Eye (tissue), 1 donor: Measurements from ENCODE around the gene NCAPH2.
"Not testable (repeated sequence)": the region's sequence is repeated elsewhere in the genome, so short reads cannot be mapped to it uniquely, and the experiment has no call there.

Experiments
- DNase-seq: peaks from one replicate; pipeline ENCODE4 v3.0.0-alpha.2; 2015

NCAPH2 gene

GRCh38 chr22:50520184-50520583 is 12.2 kb downstream of the NCAPH2 start:
- not testable (repeated sequence) for DNase-seq

GRCh38 chr22:50520826-50521453 is 12.9 kb downstream of the NCAPH2 start:
- no peak for DNase-seq

GRCh38 chr22:50521710-50522109 is 13.7 kb downstream of the NCAPH2 start:
- no peak for DNase-seq

GRCh38 chr22:50522208-50522805 is 14.3 kb downstream of the NCAPH2 start:
- no peak for DNase-seq

- DNase-seq, result no peak
Measured at GRCh38 chr22:50522806-50523438, 14.9 kb downstream of the NCAPH2 start.

DNA sequence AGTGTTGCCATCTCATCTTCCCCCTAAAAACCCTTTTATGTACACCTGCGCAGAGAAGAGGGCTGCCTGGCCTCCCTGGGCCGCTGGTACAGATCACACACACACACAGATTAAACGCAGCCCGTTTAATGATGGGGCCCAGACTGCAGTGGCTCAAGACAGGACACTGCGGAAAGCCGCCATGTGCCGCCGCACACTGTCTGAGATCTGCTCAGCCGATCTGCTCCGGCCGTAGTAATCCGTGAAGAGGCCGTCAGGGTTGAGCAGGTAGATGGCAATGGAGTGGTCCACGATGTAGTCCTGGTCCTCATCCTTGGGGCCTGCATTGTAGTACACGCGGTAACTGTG is 15.4 kb downstream of the NCAPH2 start:
- no peak for DNase-seq

DNA sequence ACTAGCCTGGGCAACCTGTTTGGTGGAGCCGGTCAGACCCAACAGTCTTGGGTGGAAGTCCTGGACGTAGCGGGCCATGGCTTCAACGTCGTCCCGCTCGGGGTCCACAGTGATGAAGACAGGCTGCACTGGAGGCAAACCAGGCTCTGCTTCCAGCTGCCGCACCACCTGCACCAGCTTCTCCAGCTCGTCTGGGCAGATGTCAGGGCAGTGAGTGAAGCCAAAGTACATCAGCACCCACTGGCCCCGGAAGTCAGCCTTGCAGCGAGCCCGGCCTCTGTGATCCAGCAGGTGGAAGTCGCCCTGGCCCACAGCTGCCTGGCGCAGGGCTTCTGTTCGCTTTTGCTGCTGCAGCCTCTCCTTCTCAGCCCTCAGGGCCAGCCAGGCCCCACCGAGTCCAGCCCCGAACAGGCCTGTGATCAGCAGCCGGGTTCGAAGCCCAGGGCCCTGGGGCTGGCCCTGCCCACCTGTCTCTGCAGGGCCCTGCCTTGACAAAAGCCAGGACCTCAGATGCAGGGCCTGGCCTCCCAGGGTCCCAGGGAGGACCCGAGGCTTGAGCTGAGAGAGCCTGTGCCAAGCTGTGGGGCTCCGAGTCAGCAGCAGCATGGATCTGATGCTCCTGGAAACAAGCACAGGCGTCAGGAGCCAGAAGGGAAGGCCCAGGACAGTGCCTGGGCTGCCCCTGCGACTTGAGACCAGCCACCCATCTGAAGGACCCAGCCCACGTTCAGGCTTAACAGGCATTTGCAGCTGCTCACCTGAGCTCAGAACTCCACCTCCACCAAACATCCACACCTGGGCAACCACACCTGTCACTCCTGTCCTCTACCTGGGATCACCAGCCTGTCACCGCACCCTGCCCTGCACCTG is 16.0 kb downstream of the NCAPH2 start:
- DNase-seq, result no peak

DNA sequence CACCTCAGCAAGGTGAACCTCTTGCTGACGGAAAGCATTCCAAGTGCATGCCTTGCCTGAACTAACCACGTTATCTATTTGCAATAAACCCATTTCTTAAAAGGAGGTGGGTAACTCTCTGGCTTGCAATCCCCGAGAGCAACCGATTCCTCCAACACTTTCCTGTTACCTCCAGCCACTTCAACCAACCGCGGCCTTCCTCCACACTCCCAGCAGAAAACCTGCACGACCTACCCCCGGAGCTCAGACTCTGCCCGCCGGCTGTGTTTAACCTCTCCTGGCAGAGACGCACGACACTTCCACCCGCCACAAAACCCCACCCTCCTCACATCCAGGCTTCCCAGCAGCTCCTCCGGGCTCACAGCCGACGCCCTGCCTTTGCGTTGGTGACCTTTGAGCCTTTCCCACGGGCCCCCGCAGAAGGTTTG is 16.7 kb downstream of the NCAPH2 start:
- DNase-seq, result no peak

DNA sequence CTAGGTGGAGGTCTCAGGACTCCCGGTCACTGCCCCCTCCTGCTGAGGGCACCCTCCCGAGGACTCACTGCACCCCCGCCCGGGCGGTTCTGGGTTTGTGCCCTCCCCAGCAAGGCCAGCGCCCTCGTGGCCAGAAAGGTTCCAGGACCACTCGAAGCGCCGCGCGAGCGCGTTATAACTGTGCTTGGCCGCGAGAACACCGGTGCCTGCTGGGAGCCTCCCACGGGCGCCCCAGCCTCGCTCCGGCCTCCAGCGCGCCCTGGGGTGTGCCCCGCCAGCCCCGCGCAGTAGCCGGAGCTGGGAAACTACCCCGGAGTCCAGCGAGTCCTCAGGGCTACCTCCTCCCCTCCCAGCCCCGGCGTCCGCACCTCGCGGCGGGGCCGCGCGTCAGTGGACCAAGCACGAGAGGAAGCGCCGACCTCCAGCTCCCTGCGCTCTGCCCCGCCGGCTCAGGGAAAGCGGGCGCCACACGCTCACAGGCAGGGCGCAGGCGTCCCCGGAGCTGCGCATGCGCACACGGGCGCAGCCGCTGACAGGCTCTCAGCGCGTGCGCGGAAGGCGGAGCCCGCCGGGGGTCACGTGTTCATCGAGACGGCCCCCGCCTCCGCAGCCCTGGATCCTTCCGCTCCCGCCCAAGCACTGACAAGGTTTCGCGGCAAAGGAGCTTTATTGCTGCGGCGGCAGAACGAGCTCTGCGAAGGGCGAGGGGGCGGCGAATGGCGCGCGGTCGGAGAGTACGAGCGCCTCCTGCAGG is 17.3 kb downstream of the NCAPH2 start, which contains the start of gene SCO2:
Gene SCO2, minus strand, starts transcription at position 495 of the 754 bp plus-strand sequence. CDS start 1,187 bp downstream, outside the sequence.
- DNase-seq, result peak; percentile 99

DNA sequence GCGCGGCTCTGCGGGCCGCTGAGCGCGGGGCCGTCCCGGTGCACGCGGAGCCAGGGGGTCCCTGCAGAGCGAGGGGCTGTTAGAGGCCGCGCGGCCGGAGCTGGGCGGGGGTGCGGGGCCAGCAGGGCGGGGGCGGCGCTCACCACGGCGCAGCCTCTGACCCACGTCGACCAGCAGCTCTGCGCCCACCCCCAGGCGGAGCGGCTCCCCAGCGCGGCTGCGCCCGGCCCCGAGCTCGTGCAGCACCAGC is 17.8 kb downstream of the NCAPH2 start:
- DNase-seq, result no peak

DNA sequence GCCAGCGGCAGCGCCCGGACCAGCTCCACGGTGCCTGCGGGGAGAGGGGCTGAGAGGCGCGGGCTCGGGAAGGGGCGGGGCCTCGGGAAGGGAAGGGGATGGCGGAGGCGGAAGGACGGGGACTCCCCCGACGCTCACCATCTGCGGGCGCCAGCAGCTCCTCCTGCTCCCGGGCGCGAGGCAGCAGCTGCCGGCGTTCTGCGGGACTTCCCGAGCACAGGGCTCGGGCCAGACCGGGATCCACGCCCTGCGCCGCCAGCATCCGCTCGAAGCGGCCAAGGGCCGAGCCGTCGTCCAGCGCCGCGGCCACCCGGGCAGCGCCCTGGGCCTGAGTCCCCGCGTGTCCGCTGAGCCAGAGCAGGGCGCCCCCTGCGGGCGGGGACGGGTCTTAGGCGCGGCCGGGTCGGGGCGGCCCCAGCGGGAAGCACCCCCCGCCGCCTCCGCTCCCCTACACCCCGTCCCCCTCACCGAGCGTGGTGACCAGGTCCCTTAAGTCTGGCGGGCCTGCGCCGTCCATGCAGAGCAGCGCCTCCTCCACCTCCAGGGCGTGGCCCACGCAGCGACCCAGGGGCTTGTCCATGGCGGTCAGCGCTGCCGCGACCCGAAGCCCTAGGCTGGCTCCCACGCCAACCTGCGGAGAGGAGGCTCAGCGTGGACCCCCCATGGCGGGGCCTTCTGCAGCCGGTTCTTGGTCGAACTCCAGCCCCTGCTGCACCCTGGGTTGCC is 18.2 kb downstream of the NCAPH2 start:
- peak; percentile 93 for DNase-seq

DNA sequence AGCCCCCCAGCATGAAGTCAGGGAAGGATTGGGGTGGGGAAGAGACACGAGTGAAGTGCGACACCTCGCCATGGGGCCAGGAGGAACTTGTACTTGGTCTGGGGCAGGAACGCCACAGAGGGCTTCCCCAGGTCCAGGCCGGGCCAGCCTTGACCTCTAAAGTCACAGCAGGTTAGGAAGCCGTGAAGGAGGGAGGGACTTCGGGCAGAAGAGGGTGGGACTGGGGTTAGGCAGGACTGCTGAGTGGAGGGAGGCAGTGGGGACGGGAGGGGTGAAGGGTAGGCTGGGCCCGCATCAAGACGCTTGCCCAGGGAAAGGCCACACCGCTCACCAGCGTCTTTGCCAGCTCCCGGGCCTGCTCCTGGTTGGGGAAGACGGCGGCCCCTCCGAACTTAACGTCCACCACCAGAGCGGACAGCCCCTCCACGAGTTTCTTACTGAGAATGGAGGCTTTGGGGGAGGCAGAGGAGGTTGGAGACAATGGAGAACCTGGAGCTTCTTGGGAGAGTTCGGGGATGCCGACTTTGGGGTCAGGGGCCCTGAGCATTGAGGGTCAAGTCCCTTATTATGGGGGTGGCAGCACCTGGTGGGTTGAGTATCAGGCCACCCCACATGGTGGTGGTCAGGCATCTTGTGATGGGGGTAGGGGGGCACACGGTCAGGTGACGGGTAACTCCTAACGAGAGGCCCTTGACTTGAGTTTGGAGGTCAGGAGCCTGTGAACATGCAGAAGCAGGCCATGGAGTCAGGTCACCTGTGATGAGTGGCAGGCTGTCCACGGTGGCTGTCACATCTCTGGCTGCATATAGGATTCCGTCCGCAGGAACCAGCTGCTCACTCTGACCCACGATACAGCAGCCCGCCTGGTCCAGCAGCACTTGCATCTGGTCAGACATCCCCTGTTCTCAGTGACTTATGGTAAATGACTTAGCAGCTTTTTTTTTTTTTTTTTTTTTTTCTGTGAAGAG is 19.1 kb downstream of the NCAPH2 start:
- no peak for DNase-seq

GRCh38 chr22:50527921-50528681 is 20.1 kb downstream of the NCAPH2 start:
- DNase-seq, result no peak

DNA sequence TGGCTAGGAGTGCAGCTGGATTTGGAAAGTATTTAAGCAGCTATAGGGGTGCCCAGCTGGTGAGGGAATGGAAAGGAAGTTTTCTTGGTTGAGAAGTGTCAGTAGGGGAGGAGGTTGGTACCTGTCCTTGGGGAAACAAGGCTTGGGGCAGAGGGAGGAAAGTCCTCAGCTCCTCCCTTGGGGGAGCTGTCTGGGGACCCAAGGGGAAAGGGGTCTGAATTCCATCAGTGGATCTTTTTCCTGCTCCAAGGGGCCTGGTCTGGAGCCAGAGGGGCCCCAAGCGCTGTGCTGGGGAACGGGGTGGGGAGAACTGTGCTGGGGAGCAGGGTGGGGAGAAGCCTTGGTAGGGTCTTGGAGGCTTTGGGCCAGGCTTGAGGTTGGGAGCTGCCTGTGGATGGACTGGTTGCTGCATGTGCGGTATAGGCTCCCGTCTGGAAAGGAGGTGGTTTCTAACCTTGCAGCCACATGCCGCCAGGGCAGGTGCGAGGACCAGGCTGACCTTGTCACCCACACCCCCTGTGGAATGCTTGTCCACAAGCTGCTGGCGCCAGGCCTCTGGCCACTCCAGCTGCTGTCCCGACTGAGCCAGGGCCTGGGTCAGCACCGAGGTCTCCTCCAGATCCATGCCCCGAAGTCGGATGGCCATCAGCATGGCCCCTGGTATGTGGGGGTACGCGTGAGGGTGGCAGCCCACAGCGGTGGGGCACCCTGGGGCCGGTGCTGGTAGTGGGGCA is 20.8 kb downstream of the NCAPH2 start:
- no peak for DNase-seq

DNA sequence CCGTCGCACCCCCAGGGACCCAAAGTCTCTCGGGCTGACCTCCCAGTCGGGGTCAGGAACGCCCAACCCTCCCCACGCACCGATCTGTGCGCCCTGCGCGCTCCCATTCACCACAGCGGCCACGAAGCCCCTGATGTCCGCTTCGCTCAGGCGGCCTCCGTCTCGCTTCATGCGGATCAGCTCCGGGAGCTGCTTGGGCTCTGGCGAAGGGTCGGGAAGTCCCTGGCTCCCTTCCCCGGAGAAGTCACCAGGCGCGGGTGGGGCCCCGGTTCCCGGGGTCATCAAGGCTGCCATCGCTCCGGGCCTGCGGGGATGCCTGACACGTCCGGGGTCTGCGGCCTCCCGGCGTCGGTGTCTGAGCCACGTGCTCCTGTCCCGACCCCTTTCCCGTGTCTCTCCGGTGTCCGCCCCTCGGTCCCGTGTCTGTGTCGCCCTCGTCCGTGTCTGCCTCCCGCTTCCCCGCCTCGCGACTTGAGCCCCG is 21.4 kb downstream of the NCAPH2 start:
- DNase-seq, result peak; percentile 42

DNA sequence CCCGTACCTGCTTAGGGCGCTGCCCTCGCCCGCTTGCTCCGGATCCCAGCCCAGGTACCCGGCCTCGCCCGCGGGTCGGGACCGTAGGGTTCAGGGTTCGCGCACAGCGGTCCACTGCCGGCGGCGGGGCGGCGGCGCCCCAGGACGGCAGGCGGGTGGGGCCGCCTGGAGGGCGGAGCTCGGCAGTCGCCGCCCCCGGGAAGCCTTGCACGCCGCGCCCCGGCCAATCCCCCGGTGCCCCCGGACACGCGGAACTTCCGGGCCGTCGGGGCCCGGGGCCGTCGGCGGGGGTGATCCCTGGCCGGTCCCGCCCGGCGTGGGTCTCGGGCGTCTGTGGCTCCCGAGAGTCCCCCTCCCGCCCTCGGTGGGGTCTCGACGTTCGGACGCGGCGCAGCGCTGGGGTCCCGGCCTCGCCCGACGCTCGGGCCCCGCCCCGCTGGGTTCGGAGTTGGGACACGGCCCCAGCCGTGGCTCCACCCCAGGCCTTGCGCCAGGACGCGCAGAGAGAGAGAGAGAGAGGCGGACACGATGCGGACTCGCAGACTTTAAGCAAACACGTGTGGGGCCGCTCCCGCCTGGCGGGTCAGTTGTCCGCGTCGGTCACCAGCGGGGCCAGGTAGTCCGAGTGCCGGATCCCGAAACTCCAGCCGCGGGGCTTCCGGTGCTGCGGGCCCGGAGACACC is 22.0 kb downstream of the NCAPH2 start, which contains the start of gene TYMP:
Gene TYMP, minus strand, starts transcription at position 116 of the 683 bp plus-strand sequence. CDS start 303 bp downstream, outside the sequence.
- peak; percentile 62 for DNase-seq

DNA sequence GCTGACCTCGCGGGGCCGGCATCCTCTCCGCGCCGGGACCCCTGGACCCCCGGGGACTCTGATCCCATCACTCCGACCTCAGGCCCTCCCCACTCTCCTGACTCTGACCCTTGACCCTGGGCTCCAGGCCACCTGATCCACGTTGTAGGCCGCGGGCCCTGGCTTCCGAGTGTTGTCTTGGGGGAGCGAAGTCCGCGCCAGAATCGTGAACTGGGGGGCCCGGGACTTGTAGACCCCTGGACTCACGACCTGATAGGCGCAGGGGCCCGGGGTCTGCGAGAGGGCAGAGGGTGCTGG is 22.5 kb downstream of the NCAPH2 start:
- DNase-seq, result no peak

- DNase-seq, result peak; percentile 84
Measured at GRCh38 chr22:50530877-50531545, 23.0 kb downstream of the NCAPH2 start.
